GM12891 (cell line): ENCODE measurements around the gene ITGAL.

Experiments used
- PAX5 ChIP-seq: IDR thresholded peaks from 2 replicates; pipeline ENCODE4 v1.6.1; 2011; ENCODE audit warnings: low read length, moderate library complexity, mild to moderate bottlenecking; ENCODE audit not compliant: insufficient read depth, severe bottlenecking
- POLR2A ChIP-seq: IDR thresholded peaks from 2 replicates; pipeline ENCODE4 v1.6.1; 2011; ENCODE audit warnings: low read depth, low read length, control low read depth
- POLR2AphosphoS5 ChIP-seq: IDR thresholded peaks from 2 replicates; pipeline ENCODE4 v1.6.1; 2011; ENCODE audit warnings: low read depth, low read length, control low read depth
- TAF1 ChIP-seq: IDR thresholded peaks from 2 replicates; pipeline ENCODE4 v1.6.1; 2011; ENCODE audit warnings: low read depth, low read length, control low read depth

DNA sequence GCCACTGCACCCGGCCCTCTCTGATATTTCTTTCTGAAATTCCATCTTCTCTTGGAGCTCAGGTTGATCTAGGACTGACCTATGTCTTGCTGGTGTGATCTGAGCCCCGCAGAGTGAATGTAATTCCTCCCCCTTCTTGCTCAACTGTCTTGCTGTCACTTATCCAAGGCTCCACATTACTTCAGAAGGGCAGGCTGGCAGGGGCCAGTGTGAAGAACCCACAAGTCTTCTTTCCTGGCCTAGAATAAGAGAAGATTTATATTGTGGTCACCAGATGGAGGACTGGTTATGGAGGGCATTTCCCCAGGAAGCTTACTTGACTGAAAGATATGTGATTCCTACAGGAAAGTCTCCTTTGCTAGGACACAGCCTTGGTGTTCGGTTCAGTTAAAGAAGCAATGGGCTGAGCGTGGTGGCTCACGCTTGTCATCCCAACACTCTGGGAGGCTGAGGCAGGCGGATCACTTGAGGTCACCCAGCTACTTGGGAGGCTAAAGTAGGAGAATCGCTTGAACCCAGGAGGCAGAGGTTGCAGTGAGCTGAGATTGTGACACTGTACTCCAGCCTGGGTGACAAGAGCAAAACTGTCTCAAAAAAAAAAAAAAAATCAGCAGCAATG lies 13.4 kb downstream of the ITGAL start:
- TF ChIP-seq PAX5 = no peak
- no peak for TF ChIP-seq POLR2A
- no peak for TF ChIP-seq POLR2AphosphoS5
- no peak for TF ChIP-seq TAF1
